GM21786 (cell line): Measurements from ENCODE around the gene ARID1A.

Experiments used
- ATAC-seq: cut with Tn5 transposase; IDR thresholded peaks from one replicate; pipeline ENCODE4 v1.9.1; 2021; ENCODE audit not compliant: unreplicated experiment

Gene ARID1A

DNA sequence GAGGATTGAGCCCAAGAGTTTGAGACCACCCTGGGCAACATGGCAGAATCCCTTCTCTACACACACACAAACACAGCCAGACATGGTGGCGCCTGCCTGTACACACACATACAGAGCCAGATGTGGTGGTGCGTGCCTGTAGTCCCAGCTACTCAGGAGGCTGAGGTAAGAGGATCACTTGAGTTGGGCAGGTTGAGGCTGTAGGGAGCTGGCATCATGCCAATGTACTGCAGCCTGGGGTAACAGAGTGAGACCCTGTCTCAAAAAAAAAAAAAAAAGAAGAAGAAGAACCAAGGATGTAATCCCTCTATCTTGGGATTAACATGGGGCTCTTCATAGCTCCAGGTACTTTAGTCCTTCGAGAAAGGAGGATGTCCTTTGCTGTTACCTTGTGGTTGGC lies 62.5 kb downstream of the ARID1A start:
- no peak for ATAC-seq

- ATAC-seq = no peak
Observed at GRCh38 chr1:26759531-26759930, 63.7 kb downstream of the ARID1A start.

- ATAC-seq = no peak
Observed at GRCh38 chr1:26761217-26761616, 65.4 kb downstream of the ARID1A start.

GRCh38 chr1:26767714-26768113 lies 71.9 kb downstream of the ARID1A start:
- ATAC-seq = no peak

DNA sequence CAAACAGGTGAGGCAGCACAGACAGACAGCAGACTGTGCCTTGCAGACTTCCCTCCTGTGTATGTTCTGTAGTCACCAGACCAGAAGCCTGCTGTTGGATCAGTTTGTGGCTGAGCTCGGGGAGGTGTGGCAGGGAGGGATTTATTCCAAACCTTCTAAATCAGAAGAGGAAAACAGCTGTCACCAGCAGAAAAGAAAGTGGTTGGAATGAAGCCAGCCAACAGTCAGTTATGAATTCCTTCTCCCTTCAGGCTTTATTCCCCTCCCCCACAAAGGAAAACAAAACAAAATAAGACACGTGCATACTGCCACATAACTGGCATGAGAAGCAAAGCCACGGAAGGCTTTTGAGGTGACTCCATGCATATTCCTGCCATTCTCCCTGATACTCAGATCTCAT lies 72.9 kb downstream of the ARID1A start:
- no peak for ATAC-seq

DNA sequence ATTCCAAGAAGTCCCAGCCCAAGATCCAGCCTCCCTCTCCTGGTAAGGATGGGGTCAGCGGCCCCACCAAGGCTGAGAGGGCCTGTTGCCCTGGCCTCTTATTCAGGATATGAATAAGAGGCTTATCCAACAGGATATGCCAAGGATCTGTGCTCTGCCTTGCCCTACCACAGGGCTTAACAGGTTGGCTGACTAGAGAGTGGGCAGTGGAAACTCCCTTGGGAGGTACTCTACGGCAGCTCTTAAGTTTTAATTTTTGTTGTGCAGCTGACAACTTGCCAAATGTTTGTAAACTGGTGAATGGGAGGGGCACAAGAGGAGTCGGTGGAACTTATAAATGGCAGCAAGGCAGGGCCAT lies 75.4 kb downstream of the ARID1A start:
- ATAC-seq = no peak

DNA sequence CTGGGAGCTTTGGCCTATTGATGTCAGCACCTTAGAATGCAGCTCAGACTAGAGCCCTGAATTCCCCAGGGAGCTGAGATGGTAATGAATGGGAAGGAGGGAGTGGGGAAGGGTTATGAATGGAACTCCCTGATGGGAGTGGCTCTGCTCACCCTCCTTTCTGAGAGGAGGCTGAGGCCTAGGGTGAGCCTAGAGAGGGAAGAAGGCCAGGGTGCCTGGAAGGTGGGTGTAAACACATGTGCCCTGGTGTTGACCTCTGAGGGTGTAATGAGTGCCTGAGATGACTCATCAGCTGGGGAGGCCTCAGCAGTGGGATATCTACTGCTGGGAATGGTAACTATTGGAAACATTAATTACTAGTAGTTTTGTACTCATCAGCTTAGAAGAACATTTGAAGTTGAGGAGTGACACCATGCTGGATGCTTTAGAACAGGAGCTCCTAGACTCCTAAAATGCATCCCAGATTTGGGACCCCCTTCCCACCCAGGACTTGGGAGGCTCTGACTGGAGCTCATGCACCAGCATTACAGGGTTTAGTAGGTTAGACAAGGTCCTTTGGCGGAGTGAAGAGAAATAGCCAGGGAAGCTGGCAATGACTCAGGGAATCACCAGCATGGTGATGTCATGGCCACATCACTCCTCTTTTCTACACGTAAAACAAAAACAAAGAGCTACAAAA lies 76.0 kb downstream of the ARID1A start:
- no peak for ATAC-seq

GRCh38 chr1:26772687-26773086 lies 76.9 kb downstream of the ARID1A start:
- no peak for ATAC-seq

GRCh38 chr1:26774462-26774861 lies 78.6 kb downstream of the ARID1A start:
- no peak for ATAC-seq

GRCh38 chr1:26775666-26776065 lies 79.9 kb downstream of the ARID1A start:
- no peak for ATAC-seq

DNA sequence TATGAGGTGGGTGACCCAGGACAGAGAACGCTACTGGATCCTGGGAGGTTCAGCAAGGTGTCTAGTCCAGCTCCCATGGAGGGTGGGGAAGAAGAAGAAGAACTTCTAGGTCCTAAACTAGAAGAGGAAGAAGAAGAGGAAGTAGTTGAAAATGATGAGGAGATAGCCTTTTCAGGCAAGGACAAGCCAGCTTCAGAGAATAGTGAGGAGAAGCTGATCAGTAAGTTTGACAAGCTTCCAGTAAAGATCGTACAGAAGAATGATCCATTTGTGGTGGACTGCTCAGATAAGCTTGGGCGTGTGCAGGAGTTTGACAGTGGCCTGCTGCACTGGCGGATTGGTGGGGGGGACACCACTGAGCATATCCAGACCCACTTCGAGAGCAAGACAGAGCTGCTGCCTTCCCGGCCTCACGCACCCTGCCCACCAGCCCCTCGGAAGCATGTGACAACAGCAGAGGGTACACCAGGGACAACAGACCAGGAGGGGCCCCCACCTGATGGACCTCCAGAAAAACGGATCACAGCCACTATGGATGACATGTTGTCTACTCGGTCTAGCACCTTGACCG lies 83.4 kb downstream of the ARID1A start:
- no peak for ATAC-seq

DNA sequence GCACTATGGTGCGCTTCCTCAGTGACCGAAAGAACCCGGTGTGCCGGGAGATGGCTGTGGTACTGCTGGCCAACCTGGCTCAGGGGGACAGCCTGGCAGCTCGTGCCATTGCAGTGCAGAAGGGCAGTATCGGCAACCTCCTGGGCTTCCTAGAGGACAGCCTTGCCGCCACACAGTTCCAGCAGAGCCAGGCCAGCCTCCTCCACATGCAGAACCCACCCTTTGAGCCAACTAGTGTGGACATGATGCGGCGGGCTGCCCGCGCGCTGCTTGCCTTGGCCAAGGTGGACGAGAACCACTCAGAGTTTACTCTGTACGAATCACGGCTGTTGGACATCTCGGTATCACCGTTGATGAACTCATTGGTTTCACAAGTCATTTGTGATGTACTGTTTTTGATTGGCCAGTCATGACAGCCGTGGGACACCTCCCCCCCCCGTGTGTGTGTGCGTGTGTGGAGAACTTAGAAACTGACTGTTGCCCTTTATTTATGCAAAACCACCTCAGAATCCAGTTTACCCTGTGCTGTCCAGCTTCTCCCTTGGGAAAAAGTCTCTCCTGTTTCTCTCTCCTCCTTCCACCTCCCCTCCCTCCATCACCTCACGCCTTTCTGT lies 84.6 kb downstream of the ARID1A start:
- ATAC-seq = no peak

- no peak for ATAC-seq
Observed at GRCh38 chr1:26781206-26781825, 85.5 kb downstream of the ARID1A start.

DNA sequence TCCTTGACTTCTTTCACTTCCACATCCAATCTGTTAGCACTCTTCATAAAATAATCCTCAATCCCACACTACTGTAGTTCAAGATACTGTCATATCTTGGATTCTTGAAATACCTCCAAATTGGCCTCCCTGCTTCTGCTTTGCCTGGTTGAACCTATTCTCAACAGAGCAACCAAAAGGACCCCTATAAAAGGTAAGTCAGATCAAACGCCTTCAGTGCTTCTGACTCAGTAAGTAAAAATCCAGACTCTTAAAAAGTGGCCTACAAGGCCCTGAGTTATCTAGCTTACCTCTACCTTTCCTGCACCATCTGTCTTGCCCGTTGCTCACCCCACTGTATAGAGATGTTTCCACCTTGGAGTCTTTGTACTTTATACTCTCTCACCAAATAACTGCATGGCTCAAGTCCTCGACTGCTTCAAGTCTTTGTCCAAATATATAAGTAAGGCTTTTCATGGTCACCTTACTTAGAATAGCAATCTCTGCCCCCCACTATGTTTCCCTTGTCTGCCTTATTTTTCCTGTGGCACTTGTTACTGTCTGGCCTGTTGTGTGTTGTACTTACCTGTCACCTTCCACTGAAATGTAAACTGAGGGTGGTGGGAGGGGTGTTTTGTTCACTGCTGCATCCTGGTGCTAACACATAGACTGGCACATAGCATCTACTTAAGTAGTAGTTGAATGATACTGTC lies 86.9 kb downstream of the ARID1A start:
- no peak for ATAC-seq

DNA sequence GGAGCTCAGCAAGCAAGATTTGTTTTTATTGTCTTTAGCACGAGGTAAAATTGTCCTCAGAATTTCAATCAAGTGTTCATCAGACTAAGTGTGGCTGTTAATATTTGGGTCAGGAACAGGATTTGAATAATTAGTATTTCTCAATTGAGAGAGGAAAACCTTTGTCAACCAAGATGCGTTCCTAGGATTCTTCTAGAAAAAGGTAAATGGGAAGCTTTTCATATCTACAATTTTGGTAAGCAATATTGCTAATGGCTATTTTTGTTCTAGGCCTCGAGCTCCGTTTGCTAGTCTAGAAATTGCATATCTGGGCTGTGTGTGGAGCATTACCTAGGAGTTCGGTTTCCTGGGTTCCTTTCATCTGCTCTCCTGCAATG lies 87.8 kb downstream of the ARID1A start:
- no peak for ATAC-seq

DNA sequence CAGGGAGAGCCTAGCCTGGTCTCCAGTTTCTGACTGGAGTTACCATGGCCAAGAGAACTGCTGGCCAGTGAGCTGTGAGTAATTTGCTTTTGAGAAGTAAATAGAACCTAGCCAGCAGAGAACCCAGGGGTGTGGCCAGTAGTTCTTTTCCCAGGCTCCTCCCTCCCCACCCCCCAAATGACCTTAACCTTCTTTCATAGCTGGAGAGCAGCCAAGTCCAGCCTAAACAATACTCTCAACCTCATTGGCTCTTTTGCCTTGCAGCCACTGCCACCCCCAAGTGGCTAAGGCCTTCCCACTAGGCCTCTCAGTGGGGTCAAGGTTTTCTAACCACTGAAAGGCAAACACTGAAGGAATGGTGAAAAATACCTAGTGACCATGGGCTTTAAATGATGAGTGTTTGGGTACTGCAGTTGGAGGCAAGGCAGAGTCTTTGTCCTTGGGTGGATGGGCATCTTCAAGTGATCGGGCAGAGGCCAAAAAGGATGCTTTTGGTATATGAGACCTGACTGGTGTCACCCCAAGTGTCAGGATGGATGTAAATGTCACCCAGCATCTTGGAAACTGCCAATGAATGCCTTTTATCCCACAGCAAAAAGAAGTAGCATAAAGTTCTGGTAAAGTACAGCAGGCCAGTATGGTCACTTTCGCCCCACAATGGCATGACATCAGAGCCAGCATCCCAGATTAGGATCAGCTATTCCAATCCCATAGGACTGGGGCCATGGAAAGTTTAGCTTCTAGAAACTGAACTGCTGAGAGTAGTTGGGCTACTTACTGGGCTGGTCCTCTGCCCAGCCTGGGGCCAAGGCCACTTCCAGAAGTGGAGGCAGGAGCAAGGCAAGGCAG lies 88.4 kb downstream of the ARID1A start:
- no peak for ATAC-seq

GRCh38 chr1:26784886-26785285 lies 89.1 kb downstream of the ARID1A start:
- ATAC-seq = no peak

GRCh38 chr1:26785611-26786436 lies 90.0 kb downstream of the ARID1A start:
- no peak for ATAC-seq

DNA sequence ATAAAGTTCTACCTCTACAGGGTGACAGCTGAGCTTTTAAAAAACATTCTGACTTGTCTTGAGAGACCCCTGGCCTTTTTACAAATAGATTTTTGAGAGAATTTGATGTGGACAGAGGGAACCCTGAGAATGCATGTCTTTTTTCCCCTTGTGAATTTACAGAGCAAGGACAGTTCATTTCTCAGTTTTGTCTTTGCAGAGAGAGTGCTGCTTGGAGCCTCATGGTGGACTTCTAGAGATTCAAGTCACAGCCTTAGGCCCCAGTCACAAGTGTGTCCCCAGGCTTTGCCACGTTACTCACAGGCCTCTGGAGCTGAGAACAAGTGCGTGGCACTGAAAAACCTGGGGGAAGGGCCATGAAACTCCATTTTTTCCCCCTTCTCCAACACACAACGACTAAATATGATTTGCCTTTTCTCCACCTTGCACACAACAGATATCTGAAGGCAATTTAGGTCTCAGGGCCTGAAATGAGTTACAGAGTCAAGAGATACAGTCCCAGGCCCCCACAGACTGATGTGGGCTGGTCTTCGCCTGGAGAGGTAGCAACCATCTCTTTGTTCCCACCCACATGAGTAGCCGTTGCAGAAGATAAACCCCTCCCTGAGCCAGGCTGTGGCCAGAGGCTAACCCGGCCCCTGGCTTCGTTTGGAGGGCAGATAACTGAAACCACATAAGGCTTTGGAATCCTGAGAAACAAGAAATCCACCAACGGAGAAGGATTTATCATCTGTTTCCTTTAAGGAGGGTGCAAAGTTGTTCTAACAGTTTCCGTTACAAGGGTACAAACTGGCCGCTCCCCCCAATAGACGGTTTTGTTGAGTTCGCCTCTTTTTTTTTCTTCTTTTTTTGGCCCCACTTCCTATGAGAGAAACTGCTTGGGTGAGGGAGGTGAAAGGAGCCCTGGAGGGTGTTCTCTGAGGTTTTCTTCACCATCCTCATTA lies 90.9 kb downstream of the ARID1A start:
- no peak for ATAC-seq
